ENCODE data around the gene PRR29. TPM values are rescaled to one million over a fixed set of nuclear protein-coding genes. Genes with fewer than 3 reads are reported as not detected.

PRR29 gene
- total and polyA plus RNA-seq, 8 donors: 0.08 to 0.92 (median 0.50) TPM; not detected in 5

DNA sequence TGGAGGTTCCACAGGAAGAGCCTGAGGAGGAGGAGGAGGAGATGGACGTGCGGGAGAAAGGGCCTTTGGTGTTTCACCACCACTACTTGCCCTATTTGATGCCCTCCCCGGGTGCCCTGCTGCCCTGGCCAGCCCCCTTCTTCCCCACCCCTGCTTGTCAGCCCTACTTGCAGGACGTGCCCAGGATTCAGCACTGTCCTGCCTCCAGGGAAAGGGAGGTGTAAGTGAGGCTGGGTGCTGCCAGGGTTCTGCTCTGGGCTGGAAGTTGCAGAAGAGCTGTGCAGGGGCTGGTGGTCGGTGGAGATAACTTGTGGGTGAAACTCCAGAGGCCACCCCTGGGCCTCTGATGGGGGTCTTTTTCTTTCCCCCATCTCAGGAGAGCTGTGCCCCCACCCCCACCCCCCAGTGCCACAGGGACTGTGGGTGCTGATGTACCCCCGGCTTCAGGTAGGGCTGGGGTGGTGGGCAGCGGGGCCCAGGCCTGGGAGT is 3.0 kb downstream of the PRR29 start:
- intact Hi-C loops (cut with DNase I; ENCODE audit: low total_unique reads): no loop called here
- 74 to 96% (median 84%) methylated on average over 5 to 7 of the region's 7 CpGs for WGBS, 5 donors
- Histone ChIP-seq H3K27me3 (peaks cover 0 to 52% (median 19%) of the 10 kb centered on the region in 3 donors), H3K4me3 (no peak overlapping the region), H3K4me1 (peaks cover 16 to 34% (median 30%) of the 10 kb centered on the region in 4 donors), H3K9me3 (no peaks in the 10 kb centered on the region), H3K27ac (peak overlapping the region in 3 of 5 donors; percentile 25 to 76 (median 43)), H3K36me3 (peaks cover 0 to 16% (median 4%) of the 10 kb centered on the region in 4 donors)
- TF ChIP-seq EP300 (IDR thresholded peaks at IDR 0.05): no peak
- TF ChIP-seq POLR2A (IDR thresholded peaks at IDR 0.05): no peak
- no peak for TF ChIP-seq CTCF (IDR thresholded peaks at IDR 0.05)
- no peak for TF ChIP-seq POLR2AphosphoS5 (IDR thresholded peaks at IDR 0.05)
- DNase-seq: peak in 1 of 2 donors; percentile 10

- DNase-seq: peak in 1 of 2 donors; percentile 81
- H3K27ac ChIP-seq: peak overlapping the region in 4 of 5 donors; percentile 39 to 76 (median 50)
- TF ChIP-seq POLR2AphosphoS5 (IDR thresholded peaks at IDR 0.05) (peak in 1 of 3 donors; percentile 13), POLR2A (IDR thresholded peaks at IDR 0.05) (no peak)
- intact Hi-C loops (cut with DNase I; ENCODE audit: low total_unique reads): no loop called here
- 72 to 81% (median 77%) methylated on average over 13 to 14 of the region's 14 CpGs for whole genome bisulfite sequencing, 5 donors
- no peaks in the 10 kb centered on the region for H3K9me3 ChIP-seq
- peaks cover 0 to 16% (median 4%) of the 10 kb centered on the region in 4 donors for H3K36me3 ChIP-seq
- H3K4me3 ChIP-seq: no peak overlapping the region
- H3K27me3 ChIP-seq: peaks cover 0 to 46% (median 19%) of the 10 kb centered on the region in 3 donors
- H3K4me1 ChIP-seq: peaks cover 16 to 37% (median 33%) of the 10 kb centered on the region in 4 donors
Observed at GRCh38 chr17:64001763-64002529, 3.8 kb downstream of the PRR29 start.

DNA sequence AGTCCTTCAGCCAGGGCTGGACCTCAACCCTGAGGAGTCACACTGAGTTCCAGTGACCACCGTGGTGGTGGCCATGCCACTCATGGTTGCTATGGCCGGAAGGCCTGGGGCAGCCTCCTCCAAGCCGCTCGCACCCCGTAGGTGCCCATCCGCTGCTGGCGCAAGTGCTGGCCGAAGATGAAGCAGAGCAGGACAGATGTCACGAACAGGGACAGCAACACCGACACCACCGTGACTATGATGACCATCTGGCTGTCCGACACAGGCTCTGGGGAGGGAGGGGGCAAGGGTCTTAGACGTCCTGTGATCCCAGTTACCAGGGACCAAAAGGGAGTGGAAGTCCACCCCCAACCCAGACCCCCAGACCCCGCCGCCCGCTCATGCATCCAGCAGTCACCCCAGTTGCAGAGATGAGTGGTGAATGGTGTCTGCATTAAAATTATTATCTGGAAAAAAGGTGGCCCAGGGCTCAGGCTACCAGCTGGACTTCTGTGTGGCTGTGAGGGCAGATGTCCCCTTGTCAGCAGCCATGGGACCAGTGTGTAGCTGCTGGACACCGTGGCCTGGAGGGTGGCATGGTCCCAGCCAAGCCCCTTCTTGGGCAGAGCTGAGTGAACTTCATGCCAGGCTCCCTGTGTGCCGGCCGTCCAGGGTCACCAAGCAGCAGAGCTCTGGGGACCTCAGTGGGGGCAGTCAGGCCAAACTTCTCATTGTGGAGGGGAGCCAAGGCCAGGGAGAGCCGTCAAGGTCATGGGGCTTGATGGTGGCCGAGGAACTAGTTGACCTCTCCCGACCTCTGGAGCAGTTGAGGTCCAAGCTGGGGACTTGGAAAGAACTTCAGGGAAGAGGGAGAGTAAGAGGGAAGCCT is 4.7 kb downstream of the PRR29 start:
- H3K36me3 ChIP-seq: peaks cover 0 to 16% (median 4%) of the 10 kb centered on the region in 4 donors
- TF ChIP-seq CTCF (IDR thresholded peaks at IDR 0.05) (no peak), POLR2AphosphoS5 (IDR thresholded peaks at IDR 0.05) (no peak), POLR2A (IDR thresholded peaks at IDR 0.05) (no peak), EP300 (IDR thresholded peaks at IDR 0.05) (no peak)
- H3K9me3 ChIP-seq: no peaks in the 10 kb centered on the region
- DNase-seq: no peak
- peaks cover 0 to 36% (median 14%) of the 10 kb centered on the region in 3 donors for H3K27me3 ChIP-seq
- WGBS, 5 donors: 91 to 94% (median 92%) methylated on average over 20 to 22 of the region's 22 CpGs
- peak overlapping the region in 2 of 5 donors; percentile 43 to 76 for H3K27ac ChIP-seq
- H3K4me3 ChIP-seq: no peak overlapping the region
- intact Hi-C loops (cut with DNase I; ENCODE audit: low total_unique reads): no loop called here
- peaks cover 10 to 40% (median 34%) of the 10 kb centered on the region in 4 donors for H3K4me1 ChIP-seq

- intact Hi-C loops (cut with DNase I; ENCODE audit: low total_unique reads): no loop called here
- Histone ChIP-seq H3K27ac (no peak overlapping the region), H3K36me3 (peaks cover 0 to 16% (median 4%) of the 10 kb centered on the region in 4 donors), H3K27me3 (peaks cover 0 to 29% (median 7%) of the 10 kb centered on the region in 3 donors), H3K4me3 (no peak overlapping the region), H3K9me3 (no peaks in the 10 kb centered on the region), H3K4me1 (peaks cover 2 to 40% (median 30%) of the 10 kb centered on the region in 4 donors)
- no peak for TF ChIP-seq POLR2AphosphoS5 (IDR thresholded peaks at IDR 0.05)
- TF ChIP-seq POLR2A (IDR thresholded peaks at IDR 0.05): no peak
- 85 to 93% (median 91%) methylated on average over 13 of the region's 13 CpGs for WGBS, 5 donors
- DNase-seq: no peak
Observed at GRCh38 chr17:64003526-64004121, 5.5 kb downstream of the PRR29 start.

All from stomach (tissue), 9 donors.